ENCODE data around the gene ACTMAP.

The ACTMAP gene

DNA sequence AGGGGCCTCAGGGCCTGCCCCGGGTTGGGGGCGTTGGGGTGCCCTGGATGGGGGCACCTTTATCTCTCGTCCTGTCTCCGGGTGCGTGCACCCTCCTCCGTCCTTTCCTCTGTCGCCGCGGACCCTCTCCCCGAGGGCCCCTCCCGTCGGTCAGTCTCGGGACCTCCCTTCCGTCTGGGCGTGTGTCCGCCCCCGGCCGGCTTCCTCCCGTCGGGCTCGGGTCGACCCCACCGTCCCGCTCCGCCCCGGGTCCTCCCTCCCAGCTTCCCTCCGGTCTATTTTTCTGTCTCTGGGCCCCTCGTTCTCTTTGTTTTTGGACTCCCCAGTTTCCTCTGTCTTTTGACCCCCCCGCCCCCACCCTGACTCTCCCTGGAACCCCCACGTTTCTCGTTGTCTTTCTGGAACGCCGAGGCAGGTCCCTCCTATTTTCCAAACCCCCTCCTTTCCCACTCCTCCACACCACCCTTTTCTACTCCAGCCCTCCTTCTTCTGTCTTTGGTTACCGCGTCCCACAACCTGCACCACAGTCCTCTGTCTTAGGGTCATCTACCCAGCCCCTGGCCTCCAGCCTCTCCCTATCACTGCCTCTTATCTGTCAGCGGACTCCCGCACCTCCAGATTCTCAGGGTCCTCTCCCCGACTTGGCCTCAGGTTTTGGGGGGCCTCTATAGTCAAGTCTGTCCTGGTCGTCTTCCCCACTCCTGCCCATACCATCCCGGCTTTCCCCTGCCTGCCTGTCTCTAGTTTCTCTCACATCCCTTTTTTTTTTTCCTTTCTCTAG is 49.5 kb upstream of the ACTMAP start (continued):
- peak; percentile 70; the same call in 1 of the 2 replicates for TF ChIP-seq ZNF792 (tag by site-specific recombination; IDR thresholded peaks at IDR 0.05)

DNA sequence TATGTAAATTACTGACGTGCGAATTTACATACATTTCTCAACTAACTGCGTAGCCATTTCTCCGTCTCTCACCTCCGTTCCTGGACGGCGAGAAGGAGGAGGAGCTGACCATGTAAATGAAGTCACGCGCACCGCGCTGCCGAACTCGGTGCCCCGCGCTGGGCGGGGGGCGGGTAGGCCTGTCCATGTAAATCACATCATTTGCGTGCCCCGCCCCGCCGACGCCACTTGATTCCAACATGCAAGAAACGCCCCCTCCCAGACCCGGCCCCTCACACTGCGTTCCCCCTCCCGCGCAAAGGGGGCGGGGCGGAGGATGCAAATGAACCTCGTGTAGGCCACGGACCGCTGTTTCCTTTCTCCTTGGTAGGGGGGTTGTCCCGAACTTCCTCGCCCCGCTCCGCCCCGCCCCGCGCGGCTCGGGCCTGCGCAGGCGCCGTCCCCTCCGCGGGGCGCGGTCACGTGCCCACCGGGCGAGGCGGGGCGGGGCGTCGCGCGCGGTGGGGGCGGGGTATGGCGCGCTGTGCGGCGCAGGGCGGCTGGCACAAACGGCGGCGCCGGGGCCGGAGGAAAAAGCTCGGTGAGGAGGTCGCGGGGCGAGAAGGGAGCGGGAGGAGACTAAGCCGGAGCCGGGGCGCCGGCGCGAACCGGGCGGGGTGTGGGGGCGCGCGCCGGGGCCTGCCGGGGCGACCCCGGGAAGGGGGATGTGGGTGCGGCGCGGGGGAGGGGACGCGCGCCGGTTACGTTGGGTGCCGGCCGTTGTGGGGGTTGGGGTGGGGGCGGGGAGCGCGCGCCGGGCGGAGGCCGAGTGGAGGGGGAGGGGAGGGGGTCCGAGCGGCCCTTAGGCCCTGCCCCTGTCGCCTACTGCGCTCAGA is 48.6 kb upstream of the ACTMAP start, which contains the start of gene EGLN2:
Gene EGLN2, plus strand, starts transcription at position 509 of the 875 bp plus-strand sequence. CDS start 1,382 bp downstream, outside the sequence.
- ChIA-PET CTCF (interaction anchor here (0.6 to 5.0 kb wide), 16 partner anchors 9 to 350 kb away, joined by 3 to 43 read pairs (median 5); partner anchors contain the start of genes COQ8B, ITPKC and RAB4B), POLR2A (interaction anchor here (0.7 to 3.6 kb wide), 13 partner anchors 9 to 465 kb away, joined by 3 to 66 read pairs (median 4); partner anchors contain the start of genes ACTMAP, COQ8B, HNRNPUL1 and ITPKC)
- peaks cover 32 to 35% of the 10 kb centered on the region in 2 experiments for H3K36me3 ChIP-seq (ENCODE audit: control insufficient read depth in 2 of 2, insufficient read depth in 1 of 2, low read length in 2 of 2)
- no peaks in the 10 kb centered on the region for H3K9me3 ChIP-seq (ENCODE audit: control insufficient read depth, insufficient read depth, low read depth, low read length)
- peak within 1 kb of the TSS; percentile 68 for H3K4me3 ChIP-seq (ENCODE audit: low read depth, low read length)
- peaks cover 44% of the 10 kb centered on the region for H3K4me1 ChIP-seq (ENCODE audit: control insufficient read depth, insufficient read depth, low read length)
- H3K27ac ChIP-seq (ENCODE audit: extremely low read depth, low read depth, low read length) = peak within 1 kb of the TSS; percentile 92
- no peak for TF ChIP-seq ZNF404 (tag by site-specific recombination; IDR thresholded peaks at IDR 0.05)
- no peak for TF ChIP-seq ZNF529 (tag by site-specific recombination; IDR thresholded peaks at IDR 0.05; ENCODE audit: insufficient replicate concordance)
- no peak for TF ChIP-seq ZBTB1 (tag by site-specific recombination; IDR thresholded peaks at IDR 0.05)
- TF ChIP-seq SP7 (tag by site-specific recombination; IDR thresholded peaks at IDR 0.05) = no peak; the same call in 1 of the 2 replicates
- no peak for TF ChIP-seq ZNF266 (tag by site-specific recombination; IDR thresholded peaks at IDR 0.05; ENCODE audit: low read depth)
- no peak; the same call in 1 of the 2 replicates for TF ChIP-seq ZNF221 (tag by site-specific recombination; IDR thresholded peaks at IDR 0.05; ENCODE audit: borderline replicate concordance)
- peak; percentile 70; the same call in 1 of the 2 replicates for TF ChIP-seq EGR2 (tag by site-specific recombination; IDR thresholded peaks at IDR 0.05; ENCODE audit: low read depth)
- no peak for TF ChIP-seq ZNF114 (tag by site-specific recombination; IDR thresholded peaks at IDR 0.05)
- TF ChIP-seq, protein P1, sequence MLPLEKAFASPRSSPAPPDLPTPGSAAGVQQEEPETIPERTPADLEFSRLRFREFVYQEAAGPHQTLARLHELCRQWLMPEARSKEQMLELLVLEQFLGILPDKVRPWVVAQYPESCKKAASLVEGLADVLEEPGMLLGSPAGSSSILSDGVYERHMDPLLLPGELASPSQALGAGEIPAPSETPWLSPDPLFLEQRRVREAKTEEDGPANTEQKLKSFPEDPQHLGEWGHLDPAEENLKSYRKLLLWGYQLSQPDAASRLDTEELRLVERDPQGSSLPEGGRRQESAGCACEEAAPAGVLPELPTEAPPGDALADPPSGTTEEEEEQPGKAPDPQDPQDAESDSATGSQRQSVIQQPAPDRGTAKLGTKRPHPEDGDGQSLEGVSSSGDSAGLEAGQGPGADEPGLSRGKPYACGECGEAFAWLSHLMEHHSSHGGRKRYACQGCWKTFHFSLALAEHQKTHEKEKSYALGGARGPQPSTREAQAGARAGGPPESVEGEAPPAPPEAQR (tag by site-specific recombination; IDR thresholded peaks at IDR 0.05) = no peak
- TF ChIP-seq ZSCAN23 (tag by site-specific recombination; IDR thresholded peaks at IDR 0.05) = no peak
- no peak for TF ChIP-seq ZNF623 (tag by site-specific recombination; IDR thresholded peaks at IDR 0.05)
- TF ChIP-seq, protein P2, sequence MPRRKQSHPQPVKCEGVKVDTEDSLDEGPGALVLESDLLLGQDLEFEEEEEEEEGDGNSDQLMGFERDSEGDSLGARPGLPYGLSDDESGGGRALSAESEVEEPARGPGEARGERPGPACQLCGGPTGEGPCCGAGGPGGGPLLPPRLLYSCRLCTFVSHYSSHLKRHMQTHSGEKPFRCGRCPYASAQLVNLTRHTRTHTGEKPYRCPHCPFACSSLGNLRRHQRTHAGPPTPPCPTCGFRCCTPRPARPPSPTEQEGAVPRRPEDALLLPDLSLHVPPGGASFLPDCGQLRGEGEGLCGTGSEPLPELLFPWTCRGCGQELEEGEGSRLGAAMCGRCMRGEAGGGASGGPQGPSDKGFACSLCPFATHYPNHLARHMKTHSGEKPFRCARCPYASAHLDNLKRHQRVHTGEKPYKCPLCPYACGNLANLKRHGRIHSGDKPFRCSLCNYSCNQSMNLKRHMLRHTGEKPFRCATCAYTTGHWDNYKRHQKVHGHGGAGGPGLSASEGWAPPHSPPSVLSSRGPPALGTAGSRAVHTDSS (tag by site-specific recombination; IDR thresholded peaks at IDR 0.05) = no peak
- no peak for TF ChIP-seq GFI1B (tag by site-specific recombination; IDR thresholded peaks at IDR 0.05)
- no peak for TF ChIP-seq MZF1 (tag by site-specific recombination; IDR thresholded peaks at IDR 0.05; ENCODE audit: borderline replicate concordance)
- no peak for TF ChIP-seq ZNF654 (tag by site-specific recombination; IDR thresholded peaks at IDR 0.05; ENCODE audit: low read depth)
- TF ChIP-seq, protein P3, sequence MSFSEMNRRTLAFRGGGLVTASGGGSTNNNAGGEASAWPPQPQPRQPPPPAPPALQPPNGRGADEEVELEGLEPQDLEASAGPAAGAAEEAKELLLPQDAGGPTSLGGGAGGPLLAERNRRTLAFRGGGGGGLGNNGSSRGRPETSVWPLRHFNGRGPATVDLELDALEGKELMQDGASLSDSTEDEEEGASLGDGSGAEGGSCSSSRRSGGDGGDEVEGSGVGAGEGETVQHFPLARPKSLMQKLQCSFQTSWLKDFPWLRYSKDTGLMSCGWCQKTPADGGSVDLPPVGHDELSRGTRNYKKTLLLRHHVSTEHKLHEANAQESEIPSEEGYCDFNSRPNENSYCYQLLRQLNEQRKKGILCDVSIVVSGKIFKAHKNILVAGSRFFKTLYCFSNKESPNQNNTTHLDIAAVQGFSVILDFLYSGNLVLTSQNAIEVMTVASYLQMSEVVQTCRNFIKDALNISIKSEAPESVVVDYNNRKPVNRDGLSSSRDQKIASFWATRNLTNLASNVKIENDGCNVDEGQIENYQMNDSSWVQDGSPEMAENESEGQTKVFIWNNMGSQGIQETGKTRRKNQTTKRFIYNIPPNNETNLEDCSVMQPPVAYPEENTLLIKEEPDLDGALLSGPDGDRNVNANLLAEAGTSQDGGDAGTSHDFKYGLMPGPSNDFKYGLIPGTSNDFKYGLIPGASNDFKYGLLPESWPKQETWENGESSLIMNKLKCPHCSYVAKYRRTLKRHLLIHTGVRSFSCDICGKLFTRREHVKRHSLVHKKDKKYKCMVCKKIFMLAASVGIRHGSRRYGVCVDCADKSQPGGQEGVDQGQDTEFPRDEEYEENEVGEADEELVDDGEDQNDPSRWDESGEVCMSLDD (tag by site-specific recombination; IDR thresholded peaks at IDR 0.05) = no peak
- TF ChIP-seq, protein P4, sequence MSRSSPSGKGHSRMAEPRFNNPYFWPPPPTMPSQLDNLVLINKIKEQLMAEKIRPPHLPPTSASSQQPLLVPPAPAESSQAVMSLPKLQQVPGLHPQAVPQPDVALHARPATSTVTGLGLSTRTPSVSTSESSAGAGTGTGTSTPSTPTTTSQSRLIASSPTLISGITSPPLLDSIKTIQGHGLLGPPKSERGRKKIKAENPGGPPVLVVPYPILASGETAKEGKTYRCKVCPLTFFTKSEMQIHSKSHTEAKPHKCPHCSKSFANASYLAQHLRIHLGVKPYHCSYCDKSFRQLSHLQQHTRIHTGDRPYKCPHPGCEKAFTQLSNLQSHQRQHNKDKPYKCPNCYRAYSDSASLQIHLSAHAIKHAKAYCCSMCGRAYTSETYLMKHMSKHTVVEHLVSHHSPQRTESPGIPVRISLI (tag by site-specific recombination; IDR thresholded peaks at IDR 0.05) = no peak; the same call in 1 of the 2 replicates
- TF ChIP-seq, protein P5, sequence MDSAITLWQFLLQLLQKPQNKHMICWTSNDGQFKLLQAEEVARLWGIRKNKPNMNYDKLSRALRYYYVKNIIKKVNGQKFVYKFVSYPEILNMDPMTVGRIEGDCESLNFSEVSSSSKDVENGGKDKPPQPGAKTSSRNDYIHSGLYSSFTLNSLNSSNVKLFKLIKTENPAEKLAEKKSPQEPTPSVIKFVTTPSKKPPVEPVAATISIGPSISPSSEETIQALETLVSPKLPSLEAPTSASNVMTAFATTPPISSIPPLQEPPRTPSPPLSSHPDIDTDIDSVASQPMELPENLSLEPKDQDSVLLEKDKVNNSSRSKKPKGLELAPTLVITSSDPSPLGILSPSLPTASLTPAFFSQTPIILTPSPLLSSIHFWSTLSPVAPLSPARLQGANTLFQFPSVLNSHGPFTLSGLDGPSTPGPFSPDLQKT (IDR thresholded peaks at IDR 0.05; ENCODE audit: borderline replicate concordance, low read depth, low read length) = no peak
- TF ChIP-seq, protein P6, sequence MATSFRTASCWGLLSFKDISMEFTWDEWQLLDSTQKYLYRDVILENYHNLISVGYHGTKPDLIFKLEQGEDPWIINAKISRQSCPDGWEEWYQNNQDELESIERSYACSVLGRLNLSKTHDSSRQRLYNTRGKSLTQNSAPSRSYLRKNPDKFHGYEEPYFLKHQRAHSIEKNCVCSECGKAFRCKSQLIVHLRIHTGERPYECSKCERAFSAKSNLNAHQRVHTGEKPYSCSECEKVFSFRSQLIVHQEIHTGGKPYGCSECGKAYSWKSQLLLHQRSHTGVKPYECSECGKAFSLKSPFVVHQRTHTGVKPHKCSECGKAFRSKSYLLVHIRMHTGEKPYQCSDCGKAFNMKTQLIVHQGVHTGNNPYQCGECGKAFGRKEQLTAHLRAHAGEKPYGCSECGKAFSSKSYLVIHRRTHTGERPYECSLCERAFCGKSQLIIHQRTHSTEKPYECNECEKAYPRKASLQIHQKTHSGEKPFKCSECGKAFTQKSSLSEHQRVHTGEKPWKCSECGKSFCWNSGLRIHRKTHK (tag by site-specific recombination; IDR thresholded peaks at IDR 0.05) = no peak
- no peak for TF ChIP-seq ZNF510 (tag by site-specific recombination; IDR thresholded peaks at IDR 0.05; ENCODE audit: insufficient replicate concordance)
- TF ChIP-seq IKZF3 (tag by site-specific recombination; IDR thresholded peaks at IDR 0.05) = peak; percentile 54; the same call in 1 of the 2 replicates
- no peak for TF ChIP-seq ZNF155 (tag by site-specific recombination; IDR thresholded peaks at IDR 0.05)
- TF ChIP-seq GLIS2 (tag by site-specific recombination; IDR thresholded peaks at IDR 0.05) = peak; percentile 96
